ENCODE measurements around the gene TFAP2E.

DNA sequence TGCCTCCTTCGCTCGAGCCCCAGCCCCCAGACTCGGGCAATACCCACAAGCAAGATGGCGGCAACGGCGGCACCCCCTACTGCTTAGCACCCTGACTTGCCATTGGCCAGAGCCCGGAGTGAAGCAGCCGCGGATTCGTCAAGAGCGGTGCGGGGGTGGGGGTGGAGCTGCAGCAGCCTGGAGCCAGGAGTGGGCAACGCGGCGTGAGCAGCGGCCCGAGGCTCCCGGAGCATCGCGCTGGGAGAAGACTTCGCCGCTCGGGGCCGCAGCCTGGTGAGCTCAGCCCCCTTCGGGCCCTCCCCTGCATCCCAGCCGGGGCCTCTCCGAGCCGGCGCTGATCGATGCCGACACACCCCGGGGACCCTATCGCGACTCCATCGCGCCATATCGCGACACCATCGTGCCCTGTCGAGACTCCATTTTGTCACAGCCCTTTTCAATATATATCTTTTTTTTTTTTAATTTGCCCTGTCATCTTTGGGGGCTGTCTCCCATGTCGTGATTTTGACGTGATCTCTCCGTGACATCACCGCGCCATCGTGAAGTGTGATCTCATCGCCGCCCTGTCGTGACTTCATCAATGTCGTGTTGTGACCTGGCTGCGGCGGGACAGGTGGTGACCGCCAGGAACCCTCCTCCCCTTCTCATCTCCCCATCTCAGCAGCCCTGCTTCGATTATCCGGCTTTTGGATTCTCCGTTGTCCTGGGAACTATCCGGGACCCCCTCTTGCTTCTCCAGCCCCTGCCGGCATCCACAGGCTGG, 15.3 kb upstream of the TFAP2E start, which contains the start of gene NCDN:
- TF ChIP-seq, protein P1, sequence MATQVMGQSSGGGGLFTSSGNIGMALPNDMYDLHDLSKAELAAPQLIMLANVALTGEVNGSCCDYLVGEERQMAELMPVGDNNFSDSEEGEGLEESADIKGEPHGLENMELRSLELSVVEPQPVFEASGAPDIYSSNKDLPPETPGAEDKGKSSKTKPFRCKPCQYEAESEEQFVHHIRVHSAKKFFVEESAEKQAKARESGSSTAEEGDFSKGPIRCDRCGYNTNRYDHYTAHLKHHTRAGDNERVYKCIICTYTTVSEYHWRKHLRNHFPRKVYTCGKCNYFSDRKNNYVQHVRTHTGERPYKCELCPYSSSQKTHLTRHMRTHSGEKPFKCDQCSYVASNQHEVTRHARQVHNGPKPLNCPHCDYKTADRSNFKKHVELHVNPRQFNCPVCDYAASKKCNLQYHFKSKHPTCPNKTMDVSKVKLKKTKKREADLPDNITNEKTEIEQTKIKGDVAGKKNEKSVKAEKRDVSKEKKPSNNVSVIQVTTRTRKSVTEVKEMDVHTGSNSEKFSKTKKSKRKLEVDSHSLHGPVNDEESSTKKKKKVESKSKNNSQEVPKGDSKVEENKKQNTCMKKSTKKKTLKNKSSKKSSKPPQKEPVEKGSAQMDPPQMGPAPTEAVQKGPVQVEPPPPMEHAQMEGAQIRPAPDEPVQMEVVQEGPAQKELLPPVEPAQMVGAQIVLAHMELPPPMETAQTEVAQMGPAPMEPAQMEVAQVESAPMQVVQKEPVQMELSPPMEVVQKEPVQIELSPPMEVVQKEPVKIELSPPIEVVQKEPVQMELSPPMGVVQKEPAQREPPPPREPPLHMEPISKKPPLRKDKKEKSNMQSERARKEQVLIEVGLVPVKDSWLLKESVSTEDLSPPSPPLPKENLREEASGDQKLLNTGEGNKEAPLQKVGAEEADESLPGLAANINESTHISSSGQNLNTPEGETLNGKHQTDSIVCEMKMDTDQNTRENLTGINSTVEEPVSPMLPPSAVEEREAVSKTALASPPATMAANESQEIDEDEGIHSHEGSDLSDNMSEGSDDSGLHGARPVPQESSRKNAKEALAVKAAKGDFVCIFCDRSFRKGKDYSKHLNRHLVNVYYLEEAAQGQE (IDR thresholded peaks at IDR 0.05; ENCODE audit: low read depth): no peak
- TF ChIP-seq SP1 (IDR thresholded peaks at IDR 0.05; ENCODE audit: low read depth) (peak; percentile 100), CTCF (IDR thresholded peaks at IDR 0.05 in 2 of 3, conservative IDR thresholded peaks at IDR 0.05 in 1 of 3; ENCODE audit: borderline replicate concordance in 1 of 3, insufficient read depth in 1 of 3, low read depth in 2 of 3, low read length in 2 of 3) (no peak), POLR2AphosphoS5 (IDR thresholded peaks at IDR 0.05; ENCODE audit: low read depth, low read length) (peak; percentile 89), YY1 (IDR thresholded peaks at IDR 0.05; ENCODE audit: extremely low read depth, insufficient replicate concordance, low read depth, low read length) (peak; percentile 100), ZFX (IDR thresholded peaks at IDR 0.05) (no peak), ZNF274 (IDR thresholded peaks at IDR 0.05; ENCODE audit: low read depth, low read length) (no peak), SIN3A (IDR thresholded peaks at IDR 0.05; ENCODE audit: low read depth) (no peak; the same call in 1 of the 2 replicates), POLR2A (IDR thresholded peaks at IDR 0.05; ENCODE audit: borderline replicate concordance, extremely low read depth, insufficient read depth, insufficient read length) (peak; percentile 50), CEBPB (IDR thresholded peaks at IDR 0.05; ENCODE audit: low read depth) (no peak), EZH2phosphoT487 (IDR thresholded peaks at IDR 0.05; ENCODE audit: borderline replicate concordance) (no peak), EZH2 (IDR thresholded peaks at IDR 0.05) (no peak), JUND (IDR thresholded peaks at IDR 0.05) (no peak)

Measured in HCT116 (cell line).